PFSK-1 (cell line): ENCODE data around the gene KRTAP4-7.
"Not testable (repeated sequence)": the region's sequence is repeated elsewhere in the genome, so short reads cannot be mapped to it uniquely, and the experiment has no call there.

Experiments
- POLR2AphosphoS5 ChIP-seq: IDR thresholded peaks from 2 replicates; pipeline ENCODE4 v1.6.1; 2012; ENCODE audit warnings: low read depth, mild to moderate bottlenecking, control low read depth, low read length, moderate library complexity
- SIN3A ChIP-seq: IDR thresholded peaks from 2 replicates; pipeline ENCODE4 v1.6.1; 2012; ENCODE audit warnings: mild to moderate bottlenecking, low read length, moderate library complexity, borderline replicate concordance; ENCODE audit not compliant: insufficient read depth
- TAF1 ChIP-seq: IDR thresholded peaks from 2 replicates; pipeline ENCODE4 v1.6.1; 2012; ENCODE audit warnings: low read length, control low read depth, borderline replicate concordance; ENCODE audit not compliant: insufficient read depth

GRCh38 chr17:41105347-41105746, 21.4 kb downstream of the KRTAP4-7 start, which contains the start of gene KRTAP4-9:
- not testable (repeated sequence) for TF ChIP-seq POLR2AphosphoS5, TAF1, SIN3A
